Heart left ventricle (tissue), 13 donors: ENCODE results near the gene HSDL1.

Source experiments
- CTCF ChIP-seq, 12 donors: fragments of 200-600 bp; sonication (generic) in 4 of 12; IDR thresholded peaks; one replicate each; pipeline versions ENCODE4 v1.5.0 to v1.8.0; 2018 to 2022; ENCODE audit warnings: antibody characterized with exemption in 12 of 12, mild to moderate bottlenecking in 5 of 12
- POLR2A ChIP-seq, 2 donors: fragments of 450-650 bp; IDR thresholded peaks; one replicate each; pipeline ENCODE4 v1.6.1; 2017; ENCODE audit warnings: antibody characterized with exemption in 2 of 2, mild to moderate bottlenecking in 2 of 2, moderate library complexity in 2 of 2
- donor health status: ischemic (EF 13 %, LVEDD 7.1; RV severe dilation, severe dysfunction).
- donor health status: DM: no; HTN: yes; CAD: no.
- donor health status: DM: no; HTN: no; CAD: no.
- donor health status: ischemic (EF 25% LVEDD 6.9; RV normal size, moderate dysfunction).
- donor health status: ischemic (EF 25% LVEDD 5.7; RV mildly dilated, moderate dysfunction).
- donor health status: ischemic (EF 35%, LVEDD 5.7; RV mildly dilated, moderate dysfunction).
- donor health status: nonischemic (EF 11% LVEDD 7.7; RV severe dilation, severe dysfunction).
- donor health status: DM: yes; HTN: yes; CAD: no.
- donor health status: PGD.
- donor health status: ischemic (EF 29% LVEDD 5.4; RV normal size, mild dysfunction).
- donor health status: nonischemic (EF 23%, LVEDD 6.1; RV moderate dilation, normal function).

- TF ChIP-seq CTCF (IDR thresholded peaks at IDR 0.05) (no peak), POLR2A (IDR thresholded peaks at IDR 0.05) (no peak)
Observed at GRCh38 chr16:84182680-84183571, 37.9 kb upstream of the HSDL1 start.
